HCT116 (cell line): ENCODE results near the gene PLCB4. TPM values are rescaled to one million over a fixed set of nuclear protein-coding genes. Genes with fewer than 3 reads are reported as not detected.

ENCODE experiments used
- ATAC-seq: fragments of 200-7000 bp; cut with Tn5 transposase; 2 replicates; pipeline ENCODE4 v1.9.1; 2020; ENCODE audit warnings: mild to moderate bottlenecking, moderate library complexity
- BruUV-seq: library from RNA; stranded (reverse); fragments of 400-500 nt; replicated peaks from 2 replicates; lab custom pipeline; 2021; lab: Mats Ljungman, UMichigan
- CTCF ChIA-PET: fragments of 300-600 bp; sonication (Branson Sonifier 250); formaldehyde crosslinking; loops from one replicate; lab custom pipeline; 2021; ENCODE audit warnings: antibody characterized with exemption; lab: Charles Lee
- POLR2A ChIA-PET: fragments of 300-600, 350-600 bp; sonication (Branson Sonifier 250); formaldehyde crosslinking; loops from one replicate; lab custom pipeline; 2021; ENCODE audit warnings: antibody characterized with exemption; lab: Charles Lee
- RAD21 ChIA-PET, 2 experiments: fragments of 300-600 bp; sonication (Branson Sonifier 250); formaldehyde crosslinking; loops; one replicate each; lab custom pipeline; 2023; ENCODE audit warnings: low total read pairs in 2 of 2; ENCODE audit not compliant: uncharacterized antibody in 2 of 2, unreplicated experiment in 2 of 2, low non-redundant PET in 1 of 2; lab: Charles Lee
- DNase-seq: peaks from one replicate; pipeline ENCODE4 v3.0.0-alpha.2; 2010; ENCODE audit warnings: low read depth, low spot score
- H2AFZ ChIP-seq: fragments of 200-600 bp; shearing (Covaris generic), sonication (generic); 2 replicates; pipeline ENCODE4 v1.6.1; 2017; ENCODE audit warnings: low read depth, mixed run types, mixed read lengths, antibody characterized with exemption, low read length; ENCODE audit not compliant: poor library complexity, severe bottlenecking
- H3K27ac ChIP-seq: 2 replicates; pipeline ENCODE4 v1.5.1; 2012; ENCODE audit warnings: low read depth, low read length
- H3K27me3 ChIP-seq: fragments of 200-600 bp; sonication (generic); 2 replicates; pipeline ENCODE4 v1.6.1; 2016; ENCODE audit warnings: mixed run types, low read length, mixed read lengths; ENCODE audit not compliant: insufficient read depth
- H3K36me3 ChIP-seq, 2 experiments: fragments of 200-500 bp in 1 of 2; fragments of 200-600 bp in 1 of 2; sonication (Bioruptor generic) in 1 of 2; sonication (generic) in 1 of 2; 2 replicates each; pipeline versions ENCODE4 v1.5.1 to v1.6.1; 2014 to 2016; ENCODE audit warnings: low read length in 2 of 2, inconsistent platforms in 1 of 2, mixed read lengths in 1 of 2, mixed run types in 1 of 2; ENCODE audit not compliant: insufficient read depth in 2 of 2, control insufficient read depth in 1 of 2
- H3K4me1 ChIP-seq, 2 experiments: fragments of 200-600 bp in 1 of 2; sonication (generic) in 1 of 2; 2 replicates each; pipeline versions ENCODE4 v1.5.1 to v1.6.1; 2012 to 2017; ENCODE audit warnings: low read length in 2 of 2, inconsistent platforms in 1 of 2, mild to moderate bottlenecking in 1 of 2, mixed read lengths in 1 of 2, mixed run types in 1 of 2, moderate library complexity in 1 of 2; ENCODE audit not compliant: insufficient read depth in 2 of 2, control insufficient read depth in 1 of 2
- H3K4me2 ChIP-seq: fragments of 200-600 bp; sonication (generic); 2 replicates; pipeline ENCODE4 v1.6.1; 2017; ENCODE audit warnings: mixed run types, low read length, mixed read lengths
- H3K4me3 ChIP-seq, 2 experiments: fragments of 200-600 bp in 1 of 2; sonication (generic) in 1 of 2; replicated peaks in 1 of 2; 2 replicates each; pipeline ENCODE4 v1.5.1; 2011 to 2016; ENCODE audit warnings: low read length in 2 of 2, control low read depth in 1 of 2, low read depth in 1 of 2, mild to moderate bottlenecking in 1 of 2, mixed read lengths in 1 of 2, mixed run types in 1 of 2
- H3K79me2 ChIP-seq: fragments of 200-600 bp; sonication (generic); 2 replicates; pipeline ENCODE4 v1.6.1; 2017; ENCODE audit warnings: mild to moderate bottlenecking, mixed run types, low read length, moderate library complexity, mixed read lengths; ENCODE audit not compliant: insufficient read depth
- H3K9ac ChIP-seq: fragments of 200-600 bp; sonication (generic); 2 replicates; pipeline ENCODE4 v1.6.1; 2016; ENCODE audit warnings: low read length, mixed read lengths
- H3K9me2 ChIP-seq: fragments of 200-600 bp; sonication (generic), shearing (Covaris generic); 2 replicates; pipeline ENCODE4 v1.6.1; 2017; ENCODE audit warnings: mixed run types, mild to moderate bottlenecking, moderate library complexity; ENCODE audit not compliant: insufficient read depth
- H3K9me3 ChIP-seq, 2 experiments: fragments of 200-500 bp in 1 of 2; fragments of 200-600 bp in 1 of 2; sonication (Bioruptor generic) in 1 of 2; sonication (generic) in 1 of 2; 2 replicates each; pipeline ENCODE4 v1.6.1; 2014 to 2017; ENCODE audit warnings: low read length in 2 of 2, mixed read lengths in 2 of 2, inconsistent platforms in 1 of 2, low read depth in 1 of 2, mild to moderate bottlenecking in 1 of 2, mixed run types in 1 of 2, moderate library complexity in 1 of 2; ENCODE audit not compliant: control insufficient read depth in 1 of 2, insufficient read depth in 1 of 2
- H4K20me1 ChIP-seq: fragments of 200-600 bp; sonication (generic), shearing (Covaris generic); 2 replicates; pipeline ENCODE4 v1.6.1; 2017; ENCODE audit warnings: mixed run types, mild to moderate bottlenecking, moderate library complexity; ENCODE audit not compliant: insufficient read depth
- ATF3 ChIP-seq: IDR thresholded peaks from 2 replicates; pipeline ENCODE4 v1.6.1; 2012
- CBX3 ChIP-seq: IDR thresholded peaks from 2 replicates; pipeline ENCODE4 v1.6.1; 2012; ENCODE audit warnings: low read depth
- CEBPB ChIP-seq: IDR thresholded peaks from 2 replicates; pipeline ENCODE4 v1.6.1; 2012; ENCODE audit warnings: low read depth
- CTCF ChIP-seq, 3 experiments: fragments of 200-600 bp in 1 of 3; sonication (generic) in 1 of 3; IDR thresholded peaks in 2 of 3; conservative IDR thresholded peaks in 1 of 3; 2 replicates each; pipeline ENCODE4 v1.5.1; 2012 to 2017; ENCODE audit warnings: low read depth in 2 of 3, low read length in 2 of 3, antibody characterized with exemption in 1 of 3, borderline replicate concordance in 1 of 3, control low read depth in 1 of 3, mild to moderate bottlenecking in 1 of 3, mixed read lengths in 1 of 3, mixed run types in 1 of 3, moderate library complexity in 1 of 3; ENCODE audit not compliant: insufficient read depth in 1 of 3
- EZH2 ChIP-seq: fragments of 200-600 bp; sonication (generic); IDR thresholded peaks from 2 replicates; pipeline ENCODE4 v1.6.1; 2017; ENCODE audit warnings: antibody characterized with exemption, mixed run types
- EZH2phosphoT487 ChIP-seq: fragments of 200-600 bp; IDR thresholded peaks from 2 replicates; pipeline ENCODE4 v1.6.1; 2018; ENCODE audit warnings: antibody characterized with exemption, borderline replicate concordance
- FOSL1 ChIP-seq: IDR thresholded peaks from 2 replicates; pipeline ENCODE4 v1.6.1; 2012; ENCODE audit warnings: low read depth
- JUND ChIP-seq: IDR thresholded peaks from 2 replicates; pipeline ENCODE4 v1.6.1; 2012
- MAX ChIP-seq: IDR thresholded peaks from 2 replicates; pipeline ENCODE4 v1.6.1; 2012
- POLR2A ChIP-seq: IDR thresholded peaks from 2 replicates; pipeline ENCODE4 v1.7.0; 2011; ENCODE audit warnings: borderline replicate concordance; ENCODE audit not compliant: insufficient read depth, insufficient read length; ENCODE audit errors: extremely low read depth
- POLR2AphosphoS5 ChIP-seq: IDR thresholded peaks from 2 replicates; pipeline ENCODE4 v1.6.1; 2011; ENCODE audit warnings: mild to moderate bottlenecking, low read depth, low read length, moderate library complexity
- REST ChIP-seq: IDR thresholded peaks from 2 replicates; pipeline ENCODE4 v1.6.1; 2012; ENCODE audit warnings: low read depth
- SRF ChIP-seq: IDR thresholded peaks from 2 replicates; pipeline ENCODE4 v1.6.1; 2012; ENCODE audit warnings: low read depth
- TCF7L2 ChIP-seq: IDR thresholded peaks from 2 replicates; pipeline ENCODE4 v1.7.0; 2011; ENCODE audit warnings: borderline replicate concordance, inconsistent platforms; ENCODE audit not compliant: insufficient read depth, insufficient read length; ENCODE audit errors: extremely low read depth
- YY1 ChIP-seq: IDR thresholded peaks from 2 replicates; pipeline ENCODE4 v1.6.1; 2011; ENCODE audit warnings: low read length, low read depth, moderate library complexity, mild to moderate bottlenecking; ENCODE audit not compliant: insufficient replicate concordance; ENCODE audit errors: extremely low read depth
- ZFX ChIP-seq: fragments of 450-650 bp; IDR thresholded peaks from 2 replicates; pipeline ENCODE4 v1.6.1; 2017
- intact Hi-C: fragments of 100-400 bp; cut with micrococcal nuclease; formaldehyde crosslinking; loops from 2 replicates; pipeline ENCODE4 v1.10.0; 2022
- total RNA-seq: library from RNA; stranded (reverse); gene quantifications from one replicate; pipeline ENCODE4 v1.2.1, GENCODE V29; 2021; ENCODE audit not compliant: unreplicated experiment
- TF ChIP-seq, protein P1 (sequence below): IDR thresholded peaks from 2 replicates; pipeline ENCODE4 v1.6.1; 2011; ENCODE audit warnings: mild to moderate bottlenecking, low read length, moderate library complexity; ENCODE audit not compliant: insufficient replicate concordance; ENCODE audit errors: extremely low read depth

The PLCB4 gene
- total RNA-seq, 1 experiment from 2014 or later: 2.5 TPM

DNA sequence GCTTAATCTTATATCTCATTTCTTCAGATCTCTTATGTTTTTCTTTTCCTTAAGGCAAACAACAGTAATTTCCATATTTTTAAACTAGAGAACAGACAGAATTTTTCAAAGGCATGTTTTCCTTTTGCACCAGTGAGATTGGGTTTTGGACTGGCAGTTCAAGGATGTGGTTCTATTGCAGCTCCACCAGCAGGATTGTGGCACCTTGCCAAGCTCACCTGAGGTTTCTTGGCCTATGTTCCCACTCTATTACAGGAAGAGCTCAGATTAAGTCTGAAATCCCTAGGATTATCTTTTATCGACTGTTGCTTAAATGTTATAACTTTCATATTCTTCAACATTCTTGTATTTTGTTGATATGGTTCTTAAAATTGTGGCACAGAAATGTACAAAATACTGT, 218.9 kb downstream of the PLCB4 start:
- BruUV-seq: no TSS peak
- H3K27me3 ChIP-seq: no peaks in the 10 kb centered on the region
- no peak overlapping the region for H3K9ac ChIP-seq
- H3K4me2 ChIP-seq: no peak overlapping the region
- no peaks in the 10 kb centered on the region for H3K36me3 ChIP-seq
- RAD21 ChIA-PET: no interaction called here
- H3K4me3 ChIP-seq: no peak overlapping the region
- DNase-seq (no peak), ATAC-seq (no peak)
- no peaks in the 10 kb centered on the region for H3K79me2 ChIP-seq
- CTCF ChIA-PET: no interaction called here
- H3K27ac ChIP-seq: no peak overlapping the region
- H3K9me2 ChIP-seq: no peaks in the 10 kb centered on the region
- POLR2A ChIA-PET: no interaction called here
- H3K4me1 ChIP-seq: peaks cover 0 to 12% of the 10 kb centered on the region in 2 experiments; a peak in 2 of 4 replicates
- H2AFZ ChIP-seq: no peak overlapping the region
- no peaks in the 10 kb centered on the region for H3K9me3 ChIP-seq
- intact Hi-C loops: no loop called here
- no peak for TF ChIP-seq TCF7L2
- TF ChIP-seq SRF: no peak
- TF ChIP-seq CTCF (IDR thresholded peaks at IDR 0.05 in 2 of 3, conservative IDR thresholded peaks at IDR 0.05 in 1 of 3; ENCODE audit: borderline replicate concordance in 1 of 3, insufficient read depth in 1 of 3, low read depth in 2 of 3, low read length in 2 of 3): no peak
- TF ChIP-seq, protein P1, sequence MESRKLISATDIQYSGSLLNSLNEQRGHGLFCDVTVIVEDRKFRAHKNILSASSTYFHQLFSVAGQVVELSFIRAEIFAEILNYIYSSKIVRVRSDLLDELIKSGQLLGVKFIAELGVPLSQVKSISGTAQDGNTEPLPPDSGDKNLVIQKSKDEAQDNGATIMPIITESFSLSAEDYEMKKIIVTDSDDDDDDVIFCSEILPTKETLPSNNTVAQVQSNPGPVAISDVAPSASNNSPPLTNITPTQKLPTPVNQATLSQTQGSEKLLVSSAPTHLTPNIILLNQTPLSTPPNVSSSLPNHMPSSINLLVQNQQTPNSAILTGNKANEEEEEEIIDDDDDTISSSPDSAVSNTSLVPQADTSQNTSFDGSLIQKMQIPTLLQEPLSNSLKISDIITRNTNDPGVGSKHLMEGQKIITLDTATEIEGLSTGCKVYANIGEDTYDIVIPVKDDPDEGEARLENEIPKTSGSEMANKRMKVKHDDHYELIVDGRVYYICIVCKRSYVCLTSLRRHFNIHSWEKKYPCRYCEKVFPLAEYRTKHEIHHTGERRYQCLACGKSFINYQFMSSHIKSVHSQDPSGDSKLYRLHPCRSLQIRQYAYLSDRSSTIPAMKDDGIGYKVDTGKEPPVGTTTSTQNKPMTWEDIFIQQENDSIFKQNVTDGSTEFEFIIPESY: no peak
- TF ChIP-seq MAX: no peak
- TF ChIP-seq POLR2AphosphoS5: no peak
- no peak for TF ChIP-seq POLR2A
- TF ChIP-seq EZH2: no peak
- no peak for TF ChIP-seq ZFX
- TF ChIP-seq FOSL1: no peak
- no peak for TF ChIP-seq REST
- TF ChIP-seq ATF3: no peak
- no peak for TF ChIP-seq CEBPB
- no peak for TF ChIP-seq YY1
- TF ChIP-seq CBX3: no peak
- TF ChIP-seq JUND: no peak
- no peak for TF ChIP-seq EZH2phosphoT487
- H4K20me1 ChIP-seq: no peaks in the 10 kb centered on the region
